ENCODE data around the gene HECTD2.
A peak's percentile ranks its signal among the peaks of the same experiment; 100 is the strongest.

DNA sequence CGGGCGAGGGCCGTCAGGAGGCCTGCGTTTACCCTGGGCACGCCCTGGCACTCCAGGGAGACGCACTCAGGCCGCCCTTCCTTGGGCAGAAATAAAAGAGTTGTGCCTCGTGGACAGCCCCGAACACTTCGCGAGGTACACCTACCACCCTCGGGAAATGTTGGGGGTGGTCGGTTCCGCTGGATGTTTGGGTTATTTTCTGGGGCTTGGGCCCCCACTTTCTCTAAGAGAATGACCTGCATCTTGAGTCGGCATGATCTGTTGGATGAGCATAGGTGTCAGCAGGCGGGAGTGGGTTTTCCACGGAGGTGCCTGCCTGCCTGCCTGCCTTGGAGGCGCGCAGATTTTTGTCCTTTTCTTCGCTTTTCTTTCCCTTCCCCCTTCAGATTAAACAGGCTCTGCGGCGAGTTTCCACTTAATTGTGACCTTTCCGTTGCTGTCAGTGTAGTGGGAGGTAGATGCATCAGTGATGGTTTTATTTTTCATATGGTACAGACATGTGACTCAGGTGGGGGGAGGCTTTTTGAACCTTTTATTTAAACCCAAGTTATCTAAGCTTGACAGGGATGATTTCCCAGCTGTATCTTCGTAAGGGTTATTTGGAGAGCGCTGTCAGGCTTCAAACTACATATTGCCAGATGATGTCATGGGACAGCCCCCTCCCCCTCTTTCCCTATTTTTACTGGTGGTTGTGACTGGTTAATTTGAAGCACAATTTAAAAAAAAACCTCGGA lies 661 bp downstream of the HECTD2 start:
- TF ChIP-seq CTCF (conservative IDR thresholded peaks at IDR 0.05) (no peak; the same call in 1 of the 2 replicates), ZFX (IDR thresholded peaks at IDR 0.05) (peak; percentile 7; the same call in 1 of the 2 replicates)
